HEK293 (cell line): ENCODE measurements around the gene KCNS3.

Source experiments
- CTCF ChIA-PET: fragments of 350-600 bp; formaldehyde crosslinking; extraction: SDS; loops from one replicate; lab custom pipeline; 2021; ENCODE audit warnings: antibody characterized with exemption; lab: Yijun Ruan, JAX
- POLR2A ChIA-PET: fragments of 300-600 bp; formaldehyde crosslinking; extraction: SDS; loops from one replicate; lab custom pipeline; 2020; ENCODE audit warnings: antibody characterized with exemption, inconsistent platforms; lab: Yijun Ruan, JAX
- H3K27ac ChIP-seq: fragments of 200-500 bp; sonication (Bioruptor generic); 2 replicates; pipeline ENCODE4 v1.5.1; 2014; ENCODE audit warnings: low read depth, low read length, control low read depth, inconsistent platforms; ENCODE audit errors: extremely low read depth
- H3K36me3 ChIP-seq, 2 experiments: fragments of 200-500 bp in 1 of 2; sonication (Bioruptor generic) in 1 of 2; 1 replicate in 1 of 2; 2 replicates in 1 of 2; pipeline ENCODE4 v1.5.1; 2014 to 2017; ENCODE audit warnings: inconsistent platforms in 2 of 2, low read length in 2 of 2; ENCODE audit not compliant: control insufficient read depth in 2 of 2, insufficient read depth in 1 of 2
- H3K4me1 ChIP-seq: fragments of 200-500 bp; sonication (Bioruptor generic); 2 replicates; pipeline ENCODE4 v1.5.1; 2014; ENCODE audit warnings: mild to moderate bottlenecking, low read length, inconsistent platforms; ENCODE audit not compliant: control insufficient read depth, insufficient read depth
- H3K4me3 ChIP-seq: 2 replicates; pipeline ENCODE4 v1.5.1; 2011; ENCODE audit warnings: low read depth, mild to moderate bottlenecking, control low read depth, low read length, moderate library complexity
- H3K9me3 ChIP-seq: fragments of 200-500 bp; sonication (Bioruptor generic); 2 replicates; pipeline ENCODE4 v1.5.1; 2014; ENCODE audit warnings: low read depth, low read length, inconsistent platforms; ENCODE audit not compliant: control insufficient read depth, insufficient read depth
- BCL11A ChIP-seq: fragments of 450-650 bp; formaldehyde crosslinking; IDR thresholded peaks from 2 replicates; pipeline ENCODE4 v1.5.1; 2016; ENCODE audit warnings: low read depth, missing biosample characterization, missing genetic modification characterization
- GLI4 ChIP-seq: fragments of 450-650 bp; formaldehyde crosslinking; IDR thresholded peaks from 2 replicates; pipeline ENCODE4 v1.5.1; 2016; ENCODE audit warnings: missing biosample characterization, missing genetic modification characterization
- GLIS2 ChIP-seq: fragments of 450-650 bp; formaldehyde crosslinking; IDR thresholded peaks from 2 replicates; pipeline ENCODE4 v1.5.1; 2016; ENCODE audit warnings: missing biosample characterization, missing genetic modification characterization
- HOXA7 ChIP-seq: sonication (generic); formaldehyde crosslinking; IDR thresholded peaks from 2 replicates; pipeline ENCODE4 v1.8.1; 2022; ENCODE audit warnings: missing genetic modification reagents, borderline replicate concordance
- KLF16 ChIP-seq: fragments of 450-650 bp; formaldehyde crosslinking; IDR thresholded peaks from 2 replicates; pipeline ENCODE4 v1.5.1; 2017; ENCODE audit warnings: missing biosample characterization, missing genetic modification characterization
- ZBTB10 ChIP-seq: fragments of 450-650 bp; formaldehyde crosslinking; IDR thresholded peaks from 2 replicates; pipeline ENCODE4 v1.5.1; 2016; ENCODE audit warnings: missing biosample characterization, missing genetic modification characterization
- ZBTB26 ChIP-seq: fragments of 450-650 bp; formaldehyde crosslinking; optimal IDR thresholded peaks from 2 replicates; pipeline ENCODE3; 2016; ENCODE audit warnings: missing biosample characterization, mild to moderate bottlenecking, missing genetic modification characterization
- ZNF280C ChIP-seq: fragments of 450-650 bp; formaldehyde crosslinking; IDR thresholded peaks from 2 replicates; pipeline ENCODE4 v1.5.1; 2016; ENCODE audit warnings: missing biosample characterization, missing genetic modification characterization
- ZNF311 ChIP-seq: fragments of 450-650 bp; formaldehyde crosslinking; IDR thresholded peaks from 2 replicates; pipeline ENCODE4 v1.5.1; 2017; ENCODE audit warnings: missing biosample characterization, missing genetic modification characterization, borderline replicate concordance
- ZNF391 ChIP-seq: fragments of 450-650 bp; formaldehyde crosslinking; IDR thresholded peaks from 2 replicates; pipeline ENCODE4 v1.5.1; 2016; ENCODE audit warnings: low read depth, missing biosample characterization, missing genetic modification characterization, borderline replicate concordance
- ZNF473 ChIP-seq: fragments of 450-650 bp; formaldehyde crosslinking; IDR thresholded peaks from 2 replicates; pipeline ENCODE4 v1.5.1; 2017; ENCODE audit warnings: missing biosample characterization, missing genetic modification characterization
- ZNF521 ChIP-seq: fragments of 450-650 bp; formaldehyde crosslinking; IDR thresholded peaks from 2 replicates; pipeline ENCODE4 v1.5.1; 2017; ENCODE audit warnings: missing biosample characterization, mild to moderate bottlenecking, missing genetic modification characterization
- ZNF548 ChIP-seq: fragments of 450-650 bp; formaldehyde crosslinking; IDR thresholded peaks from 2 replicates; pipeline ENCODE4 v1.5.1; 2016; ENCODE audit warnings: missing biosample characterization, missing genetic modification characterization
- ZNF555 ChIP-seq: fragments of 450-650 bp; formaldehyde crosslinking; conservative IDR thresholded peaks from 2 replicates; pipeline ENCODE4 v1.5.1; 2017; ENCODE audit warnings: missing biosample characterization, mild to moderate bottlenecking, missing genetic modification characterization, inconsistent platforms
- ZNF571 ChIP-seq: fragments of 450-650 bp; formaldehyde crosslinking; IDR thresholded peaks from 2 replicates; pipeline ENCODE4 v1.5.0; 2017; ENCODE audit warnings: missing biosample characterization, missing genetic modification characterization
- ZNF658 ChIP-seq: fragments of 450-650 bp; formaldehyde crosslinking; IDR thresholded peaks from 2 replicates; pipeline ENCODE4; 2016; ENCODE audit warnings: missing biosample characterization, missing genetic modification characterization
- ZNF692 ChIP-seq: fragments of 450-650 bp; formaldehyde crosslinking; IDR thresholded peaks from 2 replicates; pipeline ENCODE4 v1.5.1; 2016; ENCODE audit warnings: missing biosample characterization, missing genetic modification characterization
- ZNF768 ChIP-seq: fragments of 450-650 bp; formaldehyde crosslinking; IDR thresholded peaks from 2 replicates; pipeline ENCODE4 v1.5.1; 2018; ENCODE audit warnings: missing biosample characterization, mild to moderate bottlenecking, missing genetic modification characterization
- TF ChIP-seq, protein P1 (sequence below): fragments of 450-650 bp; formaldehyde crosslinking; IDR thresholded peaks from 2 replicates; pipeline ENCODE4 v1.5.1; 2016; ENCODE audit warnings: missing biosample characterization, missing genetic modification characterization

Gene KCNS3

GRCh38 chr2:17976871-17977746 is 98.6 kb downstream of the KCNS3 start (continued):
- TF ChIP-seq ZNF280C (tag by site-specific recombination) = no peak
- no peak for TF ChIP-seq ZNF311
- TF ChIP-seq GLI4 (tag by site-specific recombination) = no peak
- TF ChIP-seq HOXA7 (CRISPR knock-in tag) = no peak
- no peak for TF ChIP-seq ZNF473 (tag by site-specific recombination)
- TF ChIP-seq ZNF692 (tag by site-specific recombination) = no peak
- TF ChIP-seq ZNF571 (tag by site-specific recombination) = no peak
- no peak for TF ChIP-seq BCL11A
- TF ChIP-seq, protein P1, sequence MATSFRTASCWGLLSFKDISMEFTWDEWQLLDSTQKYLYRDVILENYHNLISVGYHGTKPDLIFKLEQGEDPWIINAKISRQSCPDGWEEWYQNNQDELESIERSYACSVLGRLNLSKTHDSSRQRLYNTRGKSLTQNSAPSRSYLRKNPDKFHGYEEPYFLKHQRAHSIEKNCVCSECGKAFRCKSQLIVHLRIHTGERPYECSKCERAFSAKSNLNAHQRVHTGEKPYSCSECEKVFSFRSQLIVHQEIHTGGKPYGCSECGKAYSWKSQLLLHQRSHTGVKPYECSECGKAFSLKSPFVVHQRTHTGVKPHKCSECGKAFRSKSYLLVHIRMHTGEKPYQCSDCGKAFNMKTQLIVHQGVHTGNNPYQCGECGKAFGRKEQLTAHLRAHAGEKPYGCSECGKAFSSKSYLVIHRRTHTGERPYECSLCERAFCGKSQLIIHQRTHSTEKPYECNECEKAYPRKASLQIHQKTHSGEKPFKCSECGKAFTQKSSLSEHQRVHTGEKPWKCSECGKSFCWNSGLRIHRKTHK (tag by site-specific recombination) = no peak
- TF ChIP-seq, all 188 proteins: peak for 0

GRCh38 chr2:17979707-17980106 is 101.2 kb downstream of the KCNS3 start:
- POLR2A ChIA-PET = no interaction called here
- no peak for TF ChIP-seq ZNF521
- no peak for TF ChIP-seq ZNF658 (tag by site-specific recombination)
- no peaks in the 10 kb centered on the region for H3K36me3 ChIP-seq
- CTCF ChIA-PET = interaction anchor here (1.0 kb wide), 1 partner anchor 10 kb away, joined by 3 read pairs; no protein-coding TSS in a partner anchor
- no peak overlapping the region for H3K4me3 ChIP-seq
- no peaks in the 10 kb centered on the region for H3K9me3 ChIP-seq
- H3K4me1 ChIP-seq = no peaks in the 10 kb centered on the region
- H3K27ac ChIP-seq = no peak overlapping the region

- Histone ChIP-seq H3K4me1 (no peaks in the 10 kb centered on the region), H3K4me3 (no peak overlapping the region), H3K36me3 (no peaks in the 10 kb centered on the region), H3K27ac (no peak overlapping the region), H3K9me3 (no peaks in the 10 kb centered on the region)
- CTCF ChIA-PET = interaction anchor here (1.0 kb wide), 1 partner anchor 10 kb away, joined by 3 read pairs; no protein-coding TSS in a partner anchor
- POLR2A ChIA-PET = no interaction called here
- TF ChIP-seq ZBTB10 (tag by site-specific recombination) = no peak
- TF ChIP-seq ZNF548 (tag by site-specific recombination) = no peak
- no peak for TF ChIP-seq ZBTB26
- no peak for TF ChIP-seq ZNF391 (tag by site-specific recombination)
- TF ChIP-seq ZNF555 (tag by site-specific recombination) = no peak
- no peak for TF ChIP-seq ZNF768 (tag by site-specific recombination)
- TF ChIP-seq KLF16 (tag by site-specific recombination) = no peak
- TF ChIP-seq GLIS2 (tag by site-specific recombination) = no peak
Measured at GRCh38 chr2:17981936-17982335, 103.5 kb downstream of the KCNS3 start.
